H9 (cell line): ENCODE data around the gene TMEM154. TPM values are rescaled to one million over a fixed set of nuclear protein-coding genes. Genes with fewer than 3 reads are reported as not detected.

ENCODE experiments used
- DNase-seq: peaks from one replicate; pipeline ENCODE4 v3.0.0-alpha.2; 2017
- H2AFZ ChIP-seq: one replicate; pipeline ENCODE4 v1.6.1; 2013; ENCODE audit warnings: mild to moderate bottlenecking, low read length, control low read depth, moderate library complexity
- H2AK5ac ChIP-seq: 2 replicates; pipeline ENCODE4 v1.6.1; 2013; ENCODE audit warnings: low read length, control low read depth, mixed read lengths; ENCODE audit not compliant: insufficient read length
- H2BK120ac ChIP-seq: one replicate; pipeline ENCODE4 v1.6.1; 2013; ENCODE audit warnings: low read depth, mild to moderate bottlenecking, low read length, control low read depth, inconsistent platforms; ENCODE audit not compliant: poor library complexity, severe bottlenecking
- H2BK12ac ChIP-seq: 2 replicates; pipeline ENCODE4 v1.6.1; 2013; ENCODE audit warnings: low read length, control low read depth, mixed read lengths, low read depth; ENCODE audit not compliant: insufficient read length
- H2BK15ac ChIP-seq: 2 replicates; pipeline ENCODE4 v1.6.1; 2013; ENCODE audit warnings: low read depth, low read length, control low read depth
- H2BK20ac ChIP-seq: one replicate; pipeline ENCODE4 v1.6.1; 2013; ENCODE audit warnings: low read depth, mild to moderate bottlenecking, low read length, control low read depth, inconsistent platforms; ENCODE audit not compliant: poor library complexity, severe bottlenecking
- H2BK5ac ChIP-seq: 2 replicates; pipeline ENCODE4 v1.6.1; 2013; ENCODE audit warnings: low read length, control low read depth, mixed read lengths; ENCODE audit not compliant: insufficient read length
- H3K14ac ChIP-seq: 2 replicates; pipeline ENCODE4 v1.6.1; 2013; ENCODE audit warnings: low read length, control low read depth; ENCODE audit not compliant: insufficient read depth
- H3K18ac ChIP-seq: 2 replicates; pipeline ENCODE4 v1.6.1; 2013; ENCODE audit warnings: low read depth, mild to moderate bottlenecking, mixed read lengths, low read length, control low read depth; ENCODE audit not compliant: insufficient read length
- H3K23ac ChIP-seq: 2 replicates; pipeline ENCODE4 v1.6.1; 2013; ENCODE audit warnings: low read length, control low read depth, mixed read lengths, low read depth; ENCODE audit not compliant: insufficient read length
- H3K23me2 ChIP-seq: 2 replicates; pipeline ENCODE4 v1.6.1; 2013; ENCODE audit warnings: low read depth, mild to moderate bottlenecking, mixed read lengths, low read length, control low read depth; ENCODE audit not compliant: insufficient read length, poor library complexity, severe bottlenecking
- H3K27ac ChIP-seq: 2 replicates; pipeline ENCODE4 v1.5.1; 2013; ENCODE audit warnings: low read length, control low read depth, mixed read lengths, low read depth; ENCODE audit not compliant: insufficient read length
- H3K27me3 ChIP-seq: 2 replicates; pipeline ENCODE4 v1.6.1; 2013; ENCODE audit warnings: low read length, control low read depth, inconsistent platforms; ENCODE audit not compliant: insufficient read depth
- H3K4ac ChIP-seq: 2 replicates; pipeline ENCODE4 v1.6.1; 2013; ENCODE audit warnings: low read depth, mild to moderate bottlenecking, control low read depth, inconsistent platforms, low read length, moderate library complexity
- H3K4me1 ChIP-seq: 2 replicates; pipeline ENCODE4 v1.6.1; 2013; ENCODE audit warnings: low read length, control low read depth, inconsistent platforms; ENCODE audit not compliant: insufficient read depth
- H3K4me2 ChIP-seq: 2 replicates; pipeline ENCODE4 v1.6.1; 2013; ENCODE audit warnings: low read length, control low read depth, mixed read lengths; ENCODE audit not compliant: insufficient read length, insufficient read depth
- H3K56ac ChIP-seq: 2 replicates; pipeline ENCODE4 v1.6.1; 2013; ENCODE audit warnings: low read depth, mild to moderate bottlenecking, mixed read lengths, low read length, control low read depth; ENCODE audit not compliant: insufficient read length
- H3K79me1 ChIP-seq: 2 replicates; pipeline ENCODE4 v1.6.1; 2013; ENCODE audit warnings: low read depth, mild to moderate bottlenecking, moderate library complexity, low read length, control low read depth, inconsistent platforms; ENCODE audit not compliant: insufficient read depth, poor library complexity, severe bottlenecking
- H3K79me2 ChIP-seq: 2 replicates; pipeline ENCODE4 v1.6.1; 2013; ENCODE audit warnings: low read length, control low read depth, inconsistent platforms; ENCODE audit not compliant: insufficient read depth
- H3K9ac ChIP-seq: 2 replicates; pipeline ENCODE4 v1.6.1; 2013; ENCODE audit warnings: low read length, control low read depth, mixed read lengths; ENCODE audit not compliant: insufficient read length; ENCODE audit errors: extremely low read depth
- H3K9me3 ChIP-seq: one replicate; pipeline ENCODE4 v1.6.1; 2013; ENCODE audit warnings: low read depth, low read length, inconsistent platforms; ENCODE audit not compliant: control insufficient read depth
- H3T11ph ChIP-seq: one replicate; pipeline ENCODE4 v1.6.1; 2013; ENCODE audit warnings: mild to moderate bottlenecking, low read length, control low read depth, inconsistent platforms
- H4K20me1 ChIP-seq: one replicate; pipeline ENCODE4 v1.6.1; 2013; ENCODE audit not compliant: control insufficient read depth, insufficient read length, insufficient read depth
- H4K5ac ChIP-seq: 2 replicates; pipeline ENCODE4 v1.6.1; 2013; ENCODE audit warnings: low read depth, mild to moderate bottlenecking, mixed read lengths, low read length, control low read depth; ENCODE audit not compliant: insufficient read length
- H4K8ac ChIP-seq: replicated peaks from 2 replicates; pipeline ENCODE4 v1.6.1; 2013; ENCODE audit warnings: low read length, control low read depth, mixed read lengths, low read depth; ENCODE audit not compliant: insufficient read length
- H4K91ac ChIP-seq: 2 replicates; pipeline ENCODE4 v1.6.1; 2013; ENCODE audit warnings: low read depth, mild to moderate bottlenecking, moderate library complexity, mixed read lengths, low read length, control low read depth; ENCODE audit not compliant: insufficient read length
- H3K27ac Mint-ChIP-seq, 3 experiments: 2 replicates in 2 of 3; 3 replicates in 1 of 3; pipeline ENCODE4 v1.8.0; 2020 to 2021; ENCODE audit warnings: mixed read lengths in 3 of 3, mild to moderate bottlenecking in 1 of 3, moderate library complexity in 1 of 3
- H3K27me3 Mint-ChIP-seq: 2 replicates; pipeline ENCODE4 v1.8.0; 2021; ENCODE audit warnings: low read depth, mild to moderate bottlenecking, moderate library complexity, mixed read lengths
- H3K36me3 Mint-ChIP-seq, 3 experiments: 2 replicates in 2 of 3; 3 replicates in 1 of 3; pipeline ENCODE4 v1.8.0; 2020 to 2021; ENCODE audit warnings: low read depth in 3 of 3, mixed read lengths in 3 of 3; ENCODE audit not compliant: insufficient read depth in 1 of 3
- H3K4me1 Mint-ChIP-seq, 2 experiments: 2 replicates each; pipeline ENCODE4 v1.8.0; 2020; ENCODE audit warnings: mixed read lengths in 2 of 2
- H3K4me3 Mint-ChIP-seq, 2 experiments: 2 replicates in 1 of 2; 3 replicates in 1 of 2; pipeline ENCODE4 v1.8.0; 2020 to 2021; ENCODE audit warnings: mild to moderate bottlenecking in 2 of 2, mixed read lengths in 2 of 2, moderate library complexity in 1 of 2
- H3K9me3 Mint-ChIP-seq, 2 experiments: 2 replicates in 1 of 2; 3 replicates in 1 of 2; pipeline ENCODE4 v1.8.0; 2020; ENCODE audit warnings: mild to moderate bottlenecking in 2 of 2, mixed read lengths in 2 of 2, moderate library complexity in 1 of 2
- WGBS: extraction: QIAGEN DNeasy Blood & Tissue Kit; methylation state at CpG from one replicate; pipeline ENCODE4 v1.1.7; 2013; ENCODE audit warnings: missing lambda C conversion rate, low lambda C conversion rate, mixed read lengths; ENCODE audit not compliant: insufficient read length; ENCODE audit errors: extremely low coverage; 5-methylcytosine and 5-hydroxymethylcytosine counted together
- total RNA-seq: library from RNA; stranded (reverse); gene quantifications from 2 replicates; pipeline ENCODE4 v1.2.1, GENCODE V29; 2021
- TF ChIP-seq, protein P1 (sequence below): fragments of 200-600 bp; sonication (generic); conservative IDR thresholded peaks from 3 replicates; pipeline ENCODE4 v1.8.0; 2021; ENCODE audit warnings: antibody characterized with exemption, mild to moderate bottlenecking

The TMEM154 gene
- total RNA-seq, 1 experiment from 2014 or later: 1.7 TPM

DNA sequence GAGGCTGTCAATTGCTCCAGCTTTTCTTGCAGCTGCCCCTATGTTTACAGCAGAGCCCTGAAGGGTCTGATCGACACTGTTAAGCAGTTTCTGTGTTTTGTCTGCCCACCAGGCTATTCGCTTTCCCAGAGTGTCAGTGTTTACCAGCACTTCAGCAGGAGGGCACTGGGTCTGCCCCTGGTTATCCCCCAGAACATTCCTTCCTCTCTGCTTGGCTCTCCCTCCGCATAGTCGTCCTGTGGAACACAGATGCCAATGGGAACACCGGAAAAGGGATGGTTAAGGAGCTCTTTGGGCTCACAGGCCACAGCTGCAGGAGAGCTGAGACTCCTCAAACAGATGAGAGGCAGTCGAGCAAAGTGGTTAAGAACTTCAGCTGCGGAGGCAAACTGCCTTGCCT lies 72.6 kb downstream of the TMEM154 start:
- Histone ChIP-seq H2AK5ac (no peak overlapping the region), H3K23me2 (no peaks in the 10 kb centered on the region), H3K4me2 (no peak overlapping the region), H3K79me2 (no peaks in the 10 kb centered on the region), H3K14ac (no peak overlapping the region), H3K27ac (no peak overlapping the region), H3T11ph (no peak overlapping the region), H3K23ac (no peak overlapping the region), H3K27me3 (no peaks in the 10 kb centered on the region), H3K4me1 (peaks cover 2% of the 10 kb centered on the region; the same call in 1 of the 2 replicates), H3K79me1 (no peaks in the 10 kb centered on the region), H2BK120ac (no peak overlapping the region), H3K9me3 (no peaks in the 10 kb centered on the region), H2BK5ac (no peak overlapping the region), H3K4ac (no peak overlapping the region), H4K5ac (no peak overlapping the region), H4K20me1 (no peaks in the 10 kb centered on the region), H2AFZ (no peak overlapping the region), H2BK20ac (no peak overlapping the region), H2BK15ac (no peak overlapping the region), H2BK12ac (no peak overlapping the region), H4K91ac (no peak overlapping the region), H3K18ac (no peak overlapping the region), H3K56ac (no peak overlapping the region), H3K9ac (no peak overlapping the region), H4K8ac (no peak overlapping the region)
- peak; percentile 40 for DNase-seq
- WGBS: no CpG with 5 or more reads among the region's 7 CpGs
- peaks cover 0 to 14% (median 4%) of the 10 kb centered on the region in 3 experiments; a peak in 4 of 7 replicates for H3K36me3 Mint-ChIP-seq
- H3K4me3 Mint-ChIP-seq: no peak overlapping the region
- H3K27ac Mint-ChIP-seq: peak overlapping the region in 2 of 3 experiments; percentile 21 to 93; a peak in 3 of 7 replicates
- TF ChIP-seq, protein P1, sequence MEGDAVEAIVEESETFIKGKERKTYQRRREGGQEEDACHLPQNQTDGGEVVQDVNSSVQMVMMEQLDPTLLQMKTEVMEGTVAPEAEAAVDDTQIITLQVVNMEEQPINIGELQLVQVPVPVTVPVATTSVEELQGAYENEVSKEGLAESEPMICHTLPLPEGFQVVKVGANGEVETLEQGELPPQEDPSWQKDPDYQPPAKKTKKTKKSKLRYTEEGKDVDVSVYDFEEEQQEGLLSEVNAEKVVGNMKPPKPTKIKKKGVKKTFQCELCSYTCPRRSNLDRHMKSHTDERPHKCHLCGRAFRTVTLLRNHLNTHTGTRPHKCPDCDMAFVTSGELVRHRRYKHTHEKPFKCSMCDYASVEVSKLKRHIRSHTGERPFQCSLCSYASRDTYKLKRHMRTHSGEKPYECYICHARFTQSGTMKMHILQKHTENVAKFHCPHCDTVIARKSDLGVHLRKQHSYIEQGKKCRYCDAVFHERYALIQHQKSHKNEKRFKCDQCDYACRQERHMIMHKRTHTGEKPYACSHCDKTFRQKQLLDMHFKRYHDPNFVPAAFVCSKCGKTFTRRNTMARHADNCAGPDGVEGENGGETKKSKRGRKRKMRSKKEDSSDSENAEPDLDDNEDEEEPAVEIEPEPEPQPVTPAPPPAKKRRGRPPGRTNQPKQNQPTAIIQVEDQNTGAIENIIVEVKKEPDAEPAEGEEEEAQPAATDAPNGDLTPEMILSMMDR: no peak
- no peaks in the 10 kb centered on the region for H3K27me3 Mint-ChIP-seq
- H3K9me3 Mint-ChIP-seq: peaks cover 6 to 18% of the 10 kb centered on the region in 2 experiments; a peak in 4 of 5 replicates
- peaks cover 41 to 43% of the 10 kb centered on the region in 2 experiments for H3K4me1 Mint-ChIP-seq
